ENCODE data around the gene ATP8A2. TPM values are rescaled to one million over a fixed set of nuclear protein-coding genes. Genes with fewer than 3 reads are reported as not detected.

The ATP8A2 gene
- total and polyA plus RNA-seq, 4 donors = 0.13 to 0.29 (median 0.24) TPM; not detected in 1

GRCh38 chr13:25397763-25398162 is 26.0 kb downstream of the ATP8A2 start:
- H3K4me1 ChIP-seq (ENCODE audit: control insufficient read depth in 1 of 2, insufficient read depth in 2 of 2, low read length in 2 of 2) = no peaks in the 10 kb centered on the region
- no peak overlapping the region for H3K4me3 ChIP-seq (ENCODE audit: low read length in 2 of 2)
- H3K27ac ChIP-seq (ENCODE audit: low read depth in 1 of 2, low read length in 2 of 2) = no peak overlapping the region
- WGBS, 2 donors = 83 to 89% methylated on average over 1 of the region's 1 CpG
- ATAC-seq (ENCODE audit: low FRiP score) (no peak), DNase-seq (no peak)
- no peaks in the 10 kb centered on the region for H3K27me3 ChIP-seq (ENCODE audit: control insufficient read depth in 1 of 2, insufficient read depth in 2 of 2, low read length in 1 of 2)
- no peaks in the 10 kb centered on the region for H3K9me3 ChIP-seq (ENCODE audit: control insufficient read depth, low read length)
- no peaks in the 10 kb centered on the region for H3K36me3 ChIP-seq (ENCODE audit: control insufficient read depth in 1 of 2, insufficient read depth in 2 of 2, low read length in 1 of 2)
- intact Hi-C loops (cut with DNase I) = no loop called here

GRCh38 chr13:25400925-25401324 is 29.2 kb downstream of the ATP8A2 start:
- H3K36me3 ChIP-seq (ENCODE audit: control insufficient read depth in 1 of 2, insufficient read depth in 2 of 2, low read length in 1 of 2) = no peaks in the 10 kb centered on the region
- no peak for ATAC-seq (ENCODE audit: low FRiP score)

GRCh38 chr13:25401958-25402357 is 30.2 kb downstream of the ATP8A2 start:
- no peak overlapping the region for H3K27ac ChIP-seq (ENCODE audit: low read depth in 1 of 2, low read length in 2 of 2)
- WGBS, 2 donors = 77 to 83% methylated on average over 7 of the region's 7 CpGs
- intact Hi-C loops (cut with DNase I) = no loop called here
- DNase-seq (no peak), ATAC-seq (ENCODE audit: low FRiP score) (no peak)
- H3K27me3 ChIP-seq (ENCODE audit: control insufficient read depth in 1 of 2, insufficient read depth in 2 of 2, low read length in 1 of 2) = no peaks in the 10 kb centered on the region
- H3K4me1 ChIP-seq (ENCODE audit: control insufficient read depth in 1 of 2, insufficient read depth in 2 of 2, low read length in 2 of 2) = no peaks in the 10 kb centered on the region
- H3K36me3 ChIP-seq (ENCODE audit: control insufficient read depth in 1 of 2, insufficient read depth in 2 of 2, low read length in 1 of 2) = no peaks in the 10 kb centered on the region
- no peaks in the 10 kb centered on the region for H3K9me3 ChIP-seq (ENCODE audit: control insufficient read depth, low read length)
- H3K4me3 ChIP-seq (ENCODE audit: low read length in 2 of 2) = no peak overlapping the region

More at GRCh38 chr13:25400925-25401324, 29.2 kb downstream of the ATP8A2 start:
- Histone ChIP-seq H3K9me3 (ENCODE audit: control insufficient read depth, low read length) (no peaks in the 10 kb centered on the region), H3K4me3 (ENCODE audit: low read length in 2 of 2) (no peak overlapping the region), H3K27me3 (ENCODE audit: control insufficient read depth in 1 of 2, insufficient read depth in 2 of 2, low read length in 1 of 2) (no peaks in the 10 kb centered on the region), H3K27ac (ENCODE audit: low read depth in 1 of 2, low read length in 2 of 2) (no peak overlapping the region), H3K4me1 (ENCODE audit: control insufficient read depth in 1 of 2, insufficient read depth in 2 of 2, low read length in 2 of 2) (no peaks in the 10 kb centered on the region)
- DNase-seq = no peak
- WGBS, 2 donors = 27 to 33% methylated on average over 6 of the region's 6 CpGs
- intact Hi-C loops (cut with DNase I) = no loop called here

- ATAC-seq (ENCODE audit: low FRiP score) (no peak), DNase-seq (no peak)
- intact Hi-C loops (cut with DNase I) = no loop called here
- H3K27ac ChIP-seq (ENCODE audit: low read depth in 1 of 2, low read length in 2 of 2) = no peak overlapping the region
- no peaks in the 10 kb centered on the region for H3K4me1 ChIP-seq (ENCODE audit: control insufficient read depth in 1 of 2, insufficient read depth in 2 of 2, low read length in 2 of 2)
- no peaks in the 10 kb centered on the region for H3K36me3 ChIP-seq (ENCODE audit: control insufficient read depth in 1 of 2, insufficient read depth in 2 of 2, low read length in 1 of 2)
- H3K4me3 ChIP-seq (ENCODE audit: low read length in 2 of 2) = no peak overlapping the region
- no peaks in the 10 kb centered on the region for H3K9me3 ChIP-seq (ENCODE audit: control insufficient read depth, low read length)
- H3K27me3 ChIP-seq (ENCODE audit: control insufficient read depth in 1 of 2, insufficient read depth in 2 of 2, low read length in 1 of 2) = no peaks in the 10 kb centered on the region
- WGBS, 2 donors = 83 to 94% methylated on average over 1 of the region's 1 CpG
These were observed 34.6 kb downstream of the ATP8A2 start for GRCh38 chr13:25406377-25406776.

- H3K9me3 ChIP-seq (ENCODE audit: control insufficient read depth, low read length) = no peaks in the 10 kb centered on the region
- H3K27ac ChIP-seq (ENCODE audit: low read depth in 1 of 2, low read length in 2 of 2) = no peak overlapping the region
- H3K36me3 ChIP-seq (ENCODE audit: control insufficient read depth in 1 of 2, insufficient read depth in 2 of 2, low read length in 1 of 2) = no peaks in the 10 kb centered on the region
- no peaks in the 10 kb centered on the region for H3K4me1 ChIP-seq (ENCODE audit: control insufficient read depth in 1 of 2, insufficient read depth in 2 of 2, low read length in 2 of 2)
- DNase-seq = no peak
- no peak for ATAC-seq (ENCODE audit: low FRiP score)
- no peak overlapping the region for H3K4me3 ChIP-seq (ENCODE audit: low read length in 2 of 2)
- H3K27me3 ChIP-seq (ENCODE audit: control insufficient read depth in 1 of 2, insufficient read depth in 2 of 2, low read length in 1 of 2) = no peaks in the 10 kb centered on the region
- 89% methylated on average over 5 of the region's 5 CpGs for WGBS, 2 donors
- intact Hi-C loops (cut with DNase I) = no loop called here
These were observed 38.2 kb downstream of the ATP8A2 start for GRCh38 chr13:25409938-25410337.

GRCh38 chr13:25415241-25415640 is 43.5 kb downstream of the ATP8A2 start:
- ATAC-seq (ENCODE audit: low FRiP score) (no peak), DNase-seq (no peak)
- intact Hi-C loops (cut with DNase I) = no loop called here
- Histone ChIP-seq H3K27me3 (ENCODE audit: control insufficient read depth in 1 of 2, insufficient read depth in 2 of 2, low read length in 1 of 2) (no peaks in the 10 kb centered on the region), H3K9me3 (ENCODE audit: control insufficient read depth, low read length) (no peaks in the 10 kb centered on the region), H3K36me3 (ENCODE audit: control insufficient read depth in 1 of 2, insufficient read depth in 2 of 2, low read length in 1 of 2) (no peaks in the 10 kb centered on the region), H3K27ac (ENCODE audit: low read depth in 1 of 2, low read length in 2 of 2) (no peak overlapping the region), H3K4me3 (ENCODE audit: low read length in 2 of 2) (no peak overlapping the region), H3K4me1 (ENCODE audit: control insufficient read depth in 1 of 2, insufficient read depth in 2 of 2, low read length in 2 of 2) (no peaks in the 10 kb centered on the region)
- WGBS, 2 donors = 78 to 84% methylated on average over 1 of the region's 1 CpG

GRCh38 chr13:25417535-25417934 is 45.8 kb downstream of the ATP8A2 start:
- no peak for DNase-seq
- H3K27me3 ChIP-seq (ENCODE audit: control insufficient read depth in 1 of 2, insufficient read depth in 2 of 2, low read length in 1 of 2) = no peaks in the 10 kb centered on the region

GRCh38 chr13:25420161-25420560 is 48.4 kb downstream of the ATP8A2 start:
- DNase-seq (no peak), ATAC-seq (ENCODE audit: low FRiP score) (no peak)
- H3K4me1 ChIP-seq (ENCODE audit: control insufficient read depth in 1 of 2, insufficient read depth in 2 of 2, low read length in 2 of 2) = no peaks in the 10 kb centered on the region
- no peak overlapping the region for H3K27ac ChIP-seq (ENCODE audit: low read depth in 1 of 2, low read length in 2 of 2)
- H3K9me3 ChIP-seq (ENCODE audit: control insufficient read depth, low read length) = no peaks in the 10 kb centered on the region
- intact Hi-C loops (cut with DNase I) = no loop called here
- H3K36me3 ChIP-seq (ENCODE audit: control insufficient read depth in 1 of 2, insufficient read depth in 2 of 2, low read length in 1 of 2) = no peaks in the 10 kb centered on the region
- H3K27me3 ChIP-seq (ENCODE audit: control insufficient read depth in 1 of 2, insufficient read depth in 2 of 2, low read length in 1 of 2) = no peaks in the 10 kb centered on the region
- 92 to 96% methylated on average over 2 of the region's 2 CpGs for WGBS, 2 donors
- no peak overlapping the region for H3K4me3 ChIP-seq (ENCODE audit: low read length in 2 of 2)

More at GRCh38 chr13:25417535-25417934, 45.8 kb downstream of the ATP8A2 start:
- Histone ChIP-seq H3K9me3 (ENCODE audit: control insufficient read depth, low read length) (no peaks in the 10 kb centered on the region), H3K27ac (ENCODE audit: low read depth in 1 of 2, low read length in 2 of 2) (no peak overlapping the region), H3K4me3 (ENCODE audit: low read length in 2 of 2) (no peak overlapping the region), H3K36me3 (ENCODE audit: control insufficient read depth in 1 of 2, insufficient read depth in 2 of 2, low read length in 1 of 2) (no peaks in the 10 kb centered on the region), H3K4me1 (ENCODE audit: control insufficient read depth in 1 of 2, insufficient read depth in 2 of 2, low read length in 2 of 2) (no peaks in the 10 kb centered on the region)
- 65 to 76% methylated on average over 2 of the region's 2 CpGs for WGBS, 2 donors
- intact Hi-C loops (cut with DNase I) = no loop called here
- ATAC-seq (ENCODE audit: low FRiP score) = no peak

GRCh38 chr13:25421612-25422011 is 49.8 kb downstream of the ATP8A2 start:
- no peak overlapping the region for H3K4me3 ChIP-seq (ENCODE audit: low read length in 2 of 2)
- 51 to 54% methylated on average over 6 of the region's 6 CpGs for WGBS, 2 donors
- DNase-seq (no peak), ATAC-seq (ENCODE audit: low FRiP score) (no peak)
- intact Hi-C loops (cut with DNase I) = no loop called here
- H3K36me3 ChIP-seq (ENCODE audit: control insufficient read depth in 1 of 2, insufficient read depth in 2 of 2, low read length in 1 of 2) = no peaks in the 10 kb centered on the region
- no peaks in the 10 kb centered on the region for H3K27me3 ChIP-seq (ENCODE audit: control insufficient read depth in 1 of 2, insufficient read depth in 2 of 2, low read length in 1 of 2)
- H3K4me1 ChIP-seq (ENCODE audit: control insufficient read depth in 1 of 2, insufficient read depth in 2 of 2, low read length in 2 of 2) = no peaks in the 10 kb centered on the region
- H3K27ac ChIP-seq (ENCODE audit: low read depth in 1 of 2, low read length in 2 of 2) = no peak overlapping the region
- H3K9me3 ChIP-seq (ENCODE audit: control insufficient read depth, low read length) = no peaks in the 10 kb centered on the region
